ENCODE measurements around the gene ADI1. TPM values are rescaled to one million over a fixed set of nuclear protein-coding genes. Genes with fewer than 3 reads are reported as not detected.
A peak's percentile ranks its signal among the peaks of the same experiment; 100 is the strongest.

Gene ADI1
- 50.9 and 68.4 TPM in 2 replicates for total RNA-seq

GRCh38 chr2:3519255-3520205 lies at the start of gene ADI1:
Gene ADI1 (minus strand): TSS chr2:3519531. CDS start chr2:3519487, 44 bp downstream.
- DNase-seq = peak; percentile 81

- DNase-seq = no peak
Measured at GRCh38 chr2:3566806-3567205, 47.5 kb upstream of the ADI1 start.

GRCh38 chr2:3565117-3565516 lies 45.8 kb upstream of the ADI1 start:
- no peak for DNase-seq

GRCh38 chr2:3563521-3563976 lies 44.2 kb upstream of the ADI1 start:
- DNase-seq = no peak

- peak; percentile 100 for DNase-seq
Measured at GRCh38 chr2:3558205-3559014, 39.1 kb upstream of the ADI1 start, which contains the start of gene RNASEH1. Gene RNASEH1 (minus strand): TSS chr2:3558333. CDS start chr2:3558260, 73 bp downstream.

GRCh38 chr2:3557639-3558204 lies 38.4 kb upstream of the ADI1 start:
- peak; percentile 33 for DNase-seq

- DNase-seq = no peak
Measured at GRCh38 chr2:3553946-3554345, 34.6 kb upstream of the ADI1 start.

- no peak for DNase-seq
Measured at GRCh38 chr2:3547915-3548314, 28.6 kb upstream of the ADI1 start.

GRCh38 chr2:3545788-3546478 lies 26.6 kb upstream of the ADI1 start:
- no peak for DNase-seq

GRCh38 chr2:3543023-3543683 lies 23.8 kb upstream of the ADI1 start:
- DNase-seq = no peak

- no peak for DNase-seq
Measured at GRCh38 chr2:3542107-3542506, 22.8 kb upstream of the ADI1 start.

- DNase-seq = no peak
Measured at GRCh38 chr2:3539836-3540235, 20.5 kb upstream of the ADI1 start.

GRCh38 chr2:3536682-3537632 lies 17.6 kb upstream of the ADI1 start:
- DNase-seq = peak; percentile 79

GRCh38 chr2:3535794-3536681 lies 16.7 kb upstream of the ADI1 start:
- DNase-seq = peak; percentile 79

- DNase-seq = no peak
Measured at GRCh38 chr2:3535467-3535793, 16.1 kb upstream of the ADI1 start.

GRCh38 chr2:3534251-3534814 lies 15.0 kb upstream of the ADI1 start:
- DNase-seq = no peak

GRCh38 chr2:3533836-3534235 lies 14.5 kb upstream of the ADI1 start:
- DNase-seq = no peak

- no peak for DNase-seq
Measured at GRCh38 chr2:3532941-3533340, 13.6 kb upstream of the ADI1 start.

GRCh38 chr2:3529316-3530025 lies 10.1 kb upstream of the ADI1 start:
- DNase-seq = no peak
